Heart left ventricle (tissue), 16 donors: ENCODE data around the gene SF3B4. TPM values are rescaled to one million over a fixed set of nuclear protein-coding genes. Genes with fewer than 3 reads are reported as not detected.
"Not testable (repeated sequence)": the region's sequence is repeated elsewhere in the genome, so short reads cannot be mapped to it uniquely, and the experiment has no call there.

Experiments used
- ATAC-seq, 4 donors: fragments of 200-7000 bp; cut with Tn5 transposase; one replicate each; pipeline ENCODE4 v1.9.1; 2020 to 2022; ENCODE audit warnings: moderate library complexity in 4 of 4, mild to moderate bottlenecking in 3 of 4, moderate number of reproducible peaks in 1 of 4
- DNase-seq, 5 donors: peaks; one replicate each; pipeline ENCODE4 v3.0.0-alpha.2; 2020
- H3K27ac ChIP-seq, 12 donors: fragments of 200-600 bp; sonication (generic) in 4 of 12; one replicate each; pipeline versions ENCODE4 v1.5.0 to v1.8.0; 2016 to 2022; ENCODE audit warnings: mild to moderate bottlenecking in 2 of 12
- H3K27me3 ChIP-seq, 9 donors: fragments of 200-600 bp; sonication (generic) in 2 of 9; one replicate each; pipeline versions ENCODE4 v1.5.1 to v1.8.0; 2016 to 2022; ENCODE audit warnings: mild to moderate bottlenecking in 3 of 9
- H3K36me3 ChIP-seq, 9 donors: fragments of 200-600 bp; sonication (generic) in 2 of 9; one replicate each; pipeline versions ENCODE4 v1.5.0 to v1.8.0; 2018 to 2022; ENCODE audit warnings: mild to moderate bottlenecking in 2 of 9
- H3K4me1 ChIP-seq, 12 donors: fragments of 200-600 bp; sonication (generic) in 4 of 12; one replicate each; pipeline versions ENCODE4 v1.5.0 to v1.8.0; 2016 to 2022; ENCODE audit warnings: mild to moderate bottlenecking in 3 of 12
- H3K4me3 ChIP-seq, 12 donors: fragments of 200-600 bp; sonication (generic) in 4 of 12; one replicate each; pipeline versions ENCODE4 v1.5.0 to v1.8.0; 2017 to 2022; ENCODE audit warnings: mild to moderate bottlenecking in 9 of 12, moderate library complexity in 4 of 12
- H3K9me3 ChIP-seq, 12 donors: fragments of 200-600 bp; sonication (generic) in 4 of 12; one replicate each; pipeline versions ENCODE4 v1.5.0 to v1.8.0; 2016 to 2022; ENCODE audit warnings: mild to moderate bottlenecking in 1 of 12
- POLR2A ChIP-seq, 2 donors: fragments of 450-650 bp; IDR thresholded peaks; one replicate each; pipeline ENCODE4 v1.6.1; 2017; ENCODE audit warnings: antibody characterized with exemption in 2 of 2, mild to moderate bottlenecking in 2 of 2, moderate library complexity in 2 of 2
- WGBS, 4 donors: extraction: QIAGEN DNeasy Blood & Tissue Kit in 2 of 4; methylation state at CpG; one replicate each; pipeline versions ENCODE4 v1.1.5 to v1.1.7; 2013 to 2018; 5-methylcytosine and 5-hydroxymethylcytosine counted together
- intact Hi-C, 10 donors: fragments of 100-400 bp; cut with DNase I; formaldehyde crosslinking; loops; one replicate each; pipeline versions ENCODE4 v1.11.1 to v1.14.2; 2022
- polyA plus RNA-seq, 2 donors: library from polyadenylated mRNA; stranded (reverse); fragments of 200-250 nt; gene quantifications; one replicate each; pipeline ENCODE4 v1.2.3, GENCODE V29; 2013
- total RNA-seq, 9 donors: library from RNA; depleted of rRNA in 2 of 9; stranded (reverse); fragments of >200 nt in 2 of 9; fragmentation: NEBNext Ultra II Directional in 3 of 9; extraction: Animal tissue kit (Norgen Biotek cat#: 25700) in 3 of 9; gene quantifications; one replicate each; pipeline versions ENCODE4 v1.1.0 to v1.2.4, GENCODE V29; 2016 to 2023
- TF ChIP-seq, protein P1 (sequence below), 12 donors: fragments of 200-600 bp; sonication (generic) in 4 of 12; IDR thresholded peaks; one replicate each; pipeline versions ENCODE4 v1.5.0 to v1.8.0; 2018 to 2022; ENCODE audit warnings: antibody characterized with exemption in 12 of 12, mild to moderate bottlenecking in 5 of 12
- donor health status: ischemic (EF 13 %, LVEDD 7.1; RV severe dilation, severe dysfunction).
- donor health status: healthy with polysubstance abuse.
- donor health status: DM: no; HTN: yes; CAD: no.
- donor health status: DM: no; HTN: no; CAD: no.
- donor health status: ischemic (EF 25% LVEDD 6.9; RV normal size, moderate dysfunction).
- donor health status: ischemic (EF 25% LVEDD 5.7; RV mildly dilated, moderate dysfunction).
- donor health status: healthy.
- donor health status: DM: yes; HTN: yes; CAD: no.
- donor health status: ischemic (EF 35%, LVEDD 5.7; RV mildly dilated, moderate dysfunction).
- donor health status: nonischemic (EF 11% LVEDD 7.7; RV severe dilation, severe dysfunction).
- donor health status: DM: yes; HTN: yes; CAD: no.
- donor health status: PGD.
- donor health status: ischemic (EF 29% LVEDD 5.4; RV normal size, mild dysfunction).
- donor health status: nonischemic (EF 23%, LVEDD 6.1; RV moderate dilation, normal function).

SF3B4 gene
- total and polyA plus RNA-seq, 11 donors = 10.2 to 32.7 (median 23.1) TPM

DNA sequence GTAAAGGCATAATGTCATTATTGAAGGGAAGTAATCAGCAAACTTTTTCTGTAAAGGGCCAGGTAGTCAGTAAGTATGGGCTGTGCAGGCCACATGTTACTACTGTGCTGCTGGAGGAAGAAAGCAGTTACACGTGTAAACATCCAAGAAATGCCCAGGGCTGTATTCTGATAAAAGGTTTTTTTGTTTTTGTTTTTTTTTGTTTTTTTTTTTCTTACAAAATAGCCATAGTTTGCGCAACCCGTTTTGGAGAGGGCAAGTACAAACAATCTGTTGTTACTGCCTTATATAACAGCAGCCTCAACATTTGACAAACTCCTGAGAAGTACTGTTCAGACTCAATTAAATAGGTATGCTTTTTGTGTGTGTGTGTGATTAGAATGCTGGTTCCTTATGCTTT lies 35.8 kb upstream of the SF3B4 start:
- Histone ChIP-seq H3K4me3 (no peak overlapping the region), H3K36me3 (peaks cover 0 to 93% (median 64%) of the 10 kb centered on the region in 9 donors), H3K27me3 (peaks cover 0 to 6% (median 0%) of the 10 kb centered on the region in 9 donors), H3K4me1 (peaks cover 0 to 24% (median 7%) of the 10 kb centered on the region in 12 donors), H3K9me3 (no peaks in the 10 kb centered on the region), H3K27ac (peak overlapping the region in 5 of 12 donors; percentile 17 to 47 (median 44))
- WGBS, 4 donors = 53 to 62% (median 54%) methylated on average over 3 of the region's 3 CpGs
- intact Hi-C loops = loop anchor here (2.0 to 10.0 kb wide), 10 partner anchors 49 to 224 kb away; partner anchors contain the start of genes OTUD7B (in 1 of the 10) and VPS45 (in 1 of the 10)
- TF ChIP-seq POLR2A (IDR thresholded peaks at IDR 0.05) = no peak
- TF ChIP-seq, protein P1, sequence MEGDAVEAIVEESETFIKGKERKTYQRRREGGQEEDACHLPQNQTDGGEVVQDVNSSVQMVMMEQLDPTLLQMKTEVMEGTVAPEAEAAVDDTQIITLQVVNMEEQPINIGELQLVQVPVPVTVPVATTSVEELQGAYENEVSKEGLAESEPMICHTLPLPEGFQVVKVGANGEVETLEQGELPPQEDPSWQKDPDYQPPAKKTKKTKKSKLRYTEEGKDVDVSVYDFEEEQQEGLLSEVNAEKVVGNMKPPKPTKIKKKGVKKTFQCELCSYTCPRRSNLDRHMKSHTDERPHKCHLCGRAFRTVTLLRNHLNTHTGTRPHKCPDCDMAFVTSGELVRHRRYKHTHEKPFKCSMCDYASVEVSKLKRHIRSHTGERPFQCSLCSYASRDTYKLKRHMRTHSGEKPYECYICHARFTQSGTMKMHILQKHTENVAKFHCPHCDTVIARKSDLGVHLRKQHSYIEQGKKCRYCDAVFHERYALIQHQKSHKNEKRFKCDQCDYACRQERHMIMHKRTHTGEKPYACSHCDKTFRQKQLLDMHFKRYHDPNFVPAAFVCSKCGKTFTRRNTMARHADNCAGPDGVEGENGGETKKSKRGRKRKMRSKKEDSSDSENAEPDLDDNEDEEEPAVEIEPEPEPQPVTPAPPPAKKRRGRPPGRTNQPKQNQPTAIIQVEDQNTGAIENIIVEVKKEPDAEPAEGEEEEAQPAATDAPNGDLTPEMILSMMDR (IDR thresholded peaks at IDR 0.05) = no peak
- ATAC-seq = no peak
- no peak for DNase-seq

DNA sequence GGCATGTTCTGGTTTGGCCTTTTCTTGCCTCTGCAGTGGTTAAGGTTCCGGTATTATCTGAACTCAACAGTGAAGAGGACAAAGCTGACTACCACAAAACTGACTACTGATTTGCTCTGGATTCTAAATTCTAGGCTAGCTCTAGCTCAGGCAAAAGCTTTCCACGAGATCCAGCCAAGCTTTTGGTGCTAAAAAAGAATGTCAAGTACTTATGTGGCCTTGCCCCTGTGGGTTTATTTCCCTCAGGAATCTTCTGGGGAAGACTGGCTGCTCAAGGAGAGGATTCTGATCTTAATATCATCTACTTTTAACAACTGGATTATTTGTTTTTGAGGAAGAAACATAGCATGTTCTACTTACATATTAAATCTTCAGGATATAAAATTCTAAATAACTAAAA lies 35.1 kb upstream of the SF3B4 start:
- TF ChIP-seq POLR2A (IDR thresholded peaks at IDR 0.05) = no peak
- TF ChIP-seq, protein P1 (IDR thresholded peaks at IDR 0.05) = no peak
- ATAC-seq (peak in 1 of 4 donors; percentile 16), DNase-seq (no peak)
- Histone ChIP-seq H3K9me3 (peaks cover 0 to 3% (median 0%) of the 10 kb centered on the region in 12 donors), H3K27ac (peak overlapping the region in 8 of 12 donors; percentile 21 to 47 (median 42)), H3K4me1 (peaks cover 0 to 24% (median 7%) of the 10 kb centered on the region in 12 donors), H3K4me3 (no peak overlapping the region), H3K27me3 (peaks cover 0 to 6% (median 0%) of the 10 kb centered on the region in 9 donors), H3K36me3 (peaks cover 0 to 93% (median 64%) of the 10 kb centered on the region in 9 donors)
- intact Hi-C loops = loop anchor here (1.0 to 10.0 kb wide), 13 partner anchors 50 to 225 kb away; partner anchors contain the start of genes OTUD7B (in 1 of the 10) and VPS45 (in 1 of the 10)
- whole genome bisulfite sequencing, 4 donors = 35 to 59% (median 44%) methylated on average over 2 of the region's 2 CpGs

DNA sequence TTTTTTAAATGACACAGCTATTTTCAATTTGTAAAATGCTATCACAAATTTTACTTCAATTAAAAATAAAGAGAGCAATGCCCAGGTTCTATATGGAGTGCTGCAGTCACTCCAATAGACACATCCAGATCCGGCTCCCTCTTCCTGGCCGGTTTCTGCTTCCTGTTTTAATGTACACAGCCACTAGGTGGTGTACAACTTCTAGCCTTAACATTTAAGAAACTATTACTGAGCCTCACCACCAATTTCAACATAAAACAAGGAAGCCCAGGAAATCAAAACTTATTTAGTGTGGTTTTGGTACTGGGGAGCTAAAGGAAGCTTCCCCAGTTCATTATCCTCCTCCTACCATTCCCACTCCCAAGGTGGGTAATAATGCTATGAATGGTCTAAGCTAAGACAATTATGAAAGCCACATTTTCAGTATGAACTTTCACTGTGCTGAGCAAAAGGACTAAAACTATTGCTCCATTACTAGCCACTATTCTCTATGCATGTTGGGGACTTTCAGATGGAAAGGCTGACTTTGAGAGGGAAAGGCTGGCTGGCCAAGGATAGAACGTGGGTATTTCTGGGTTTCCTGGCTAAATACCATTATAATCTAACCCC lies 34.5 kb upstream of the SF3B4 start:
- DNase-seq = peak in 3 of 5 donors; percentile 34 to 45 (median 45)
- Histone ChIP-seq H3K27me3 (peaks cover 0 to 6% (median 0%) of the 10 kb centered on the region in 9 donors), H3K27ac (peak overlapping the region in 8 of 12 donors; percentile 21 to 47 (median 42)), H3K36me3 (peaks cover 0 to 92% (median 62%) of the 10 kb centered on the region in 9 donors), H3K9me3 (peaks cover 0 to 5% (median 0%) of the 10 kb centered on the region in 12 donors), H3K4me3 (no peak overlapping the region), H3K4me1 (peaks cover 0 to 24% (median 7%) of the 10 kb centered on the region in 12 donors)
- intact Hi-C loops = loop anchor here (1.0 to 10.0 kb wide), 13 partner anchors 50 to 225 kb away; partner anchors contain the start of genes OTUD7B (in 1 of the 10) and VPS45 (in 1 of the 10)
- peak; percentile 74 to 91 (median 83) for ATAC-seq
- 17 to 28% (median 18%) methylated on average over 3 of the region's 3 CpGs for WGBS, 4 donors
- TF ChIP-seq, protein P1 (IDR thresholded peaks at IDR 0.05) = peak; percentile 69 to 87 (median 81)
- TF ChIP-seq POLR2A (IDR thresholded peaks at IDR 0.05) = no peak

DNA sequence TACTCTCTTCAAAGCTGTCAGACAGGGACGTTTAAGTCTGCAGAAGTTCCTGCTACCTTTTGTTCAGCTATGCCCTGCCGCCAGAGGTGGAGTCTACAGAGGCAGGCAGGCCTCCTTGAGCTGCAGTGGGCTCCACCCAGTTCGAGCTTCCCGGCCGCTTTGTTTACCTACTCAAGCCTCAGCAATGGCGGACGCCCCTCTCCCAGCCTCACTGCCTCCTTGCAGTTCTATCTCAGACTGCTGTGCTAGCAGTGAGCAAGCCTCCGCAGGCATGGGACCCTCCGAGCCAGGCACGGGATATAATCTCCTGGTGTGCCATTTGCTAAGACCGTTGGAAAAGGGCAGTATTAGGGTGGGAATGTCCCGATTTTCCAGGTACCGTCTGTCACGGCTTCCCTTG lies 29.9 kb upstream of the SF3B4 start:
- DNase-seq, ATAC-seq, intact Hi-C loops, H3K9me3 ChIP-seq, H3K4me3 ChIP-seq, H3K27me3 ChIP-seq, H3K4me1 ChIP-seq, H3K27ac ChIP-seq: not testable (repeated sequence)
- WGBS, 4 donors = 96 to 99% (median 98%) methylated on average over 13 to 14 of the region's 14 CpGs
- peaks cover 0 to 66% (median 34%) of the 10 kb centered on the region in 9 donors for H3K36me3 ChIP-seq
